ENCODE data around the gene TP53TG5.

- TF ChIP-seq, protein P1, sequence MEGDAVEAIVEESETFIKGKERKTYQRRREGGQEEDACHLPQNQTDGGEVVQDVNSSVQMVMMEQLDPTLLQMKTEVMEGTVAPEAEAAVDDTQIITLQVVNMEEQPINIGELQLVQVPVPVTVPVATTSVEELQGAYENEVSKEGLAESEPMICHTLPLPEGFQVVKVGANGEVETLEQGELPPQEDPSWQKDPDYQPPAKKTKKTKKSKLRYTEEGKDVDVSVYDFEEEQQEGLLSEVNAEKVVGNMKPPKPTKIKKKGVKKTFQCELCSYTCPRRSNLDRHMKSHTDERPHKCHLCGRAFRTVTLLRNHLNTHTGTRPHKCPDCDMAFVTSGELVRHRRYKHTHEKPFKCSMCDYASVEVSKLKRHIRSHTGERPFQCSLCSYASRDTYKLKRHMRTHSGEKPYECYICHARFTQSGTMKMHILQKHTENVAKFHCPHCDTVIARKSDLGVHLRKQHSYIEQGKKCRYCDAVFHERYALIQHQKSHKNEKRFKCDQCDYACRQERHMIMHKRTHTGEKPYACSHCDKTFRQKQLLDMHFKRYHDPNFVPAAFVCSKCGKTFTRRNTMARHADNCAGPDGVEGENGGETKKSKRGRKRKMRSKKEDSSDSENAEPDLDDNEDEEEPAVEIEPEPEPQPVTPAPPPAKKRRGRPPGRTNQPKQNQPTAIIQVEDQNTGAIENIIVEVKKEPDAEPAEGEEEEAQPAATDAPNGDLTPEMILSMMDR (conservative IDR thresholded peaks at IDR 0.05; ENCODE audit: low read depth in 2 of 2), result no peak
- TF ChIP-seq POLR2AphosphoS5 (IDR thresholded peaks at IDR 0.05; ENCODE audit: low read depth) (no peak), EZH2phosphoT487 (IDR thresholded peaks at IDR 0.05; ENCODE audit: unreplicated experiment) (no peak), EZH2 (IDR thresholded peaks at IDR 0.05; ENCODE audit: low read depth, unreplicated experiment) (no peak), ZNF331 (CRISPR knock-in tag; IDR thresholded peaks at IDR 0.05; ENCODE audit: low read depth) (no peak), JUNB (IDR thresholded peaks at IDR 0.05; ENCODE audit: unreplicated experiment) (no peak)
- TF ChIP-seq, protein P2, sequence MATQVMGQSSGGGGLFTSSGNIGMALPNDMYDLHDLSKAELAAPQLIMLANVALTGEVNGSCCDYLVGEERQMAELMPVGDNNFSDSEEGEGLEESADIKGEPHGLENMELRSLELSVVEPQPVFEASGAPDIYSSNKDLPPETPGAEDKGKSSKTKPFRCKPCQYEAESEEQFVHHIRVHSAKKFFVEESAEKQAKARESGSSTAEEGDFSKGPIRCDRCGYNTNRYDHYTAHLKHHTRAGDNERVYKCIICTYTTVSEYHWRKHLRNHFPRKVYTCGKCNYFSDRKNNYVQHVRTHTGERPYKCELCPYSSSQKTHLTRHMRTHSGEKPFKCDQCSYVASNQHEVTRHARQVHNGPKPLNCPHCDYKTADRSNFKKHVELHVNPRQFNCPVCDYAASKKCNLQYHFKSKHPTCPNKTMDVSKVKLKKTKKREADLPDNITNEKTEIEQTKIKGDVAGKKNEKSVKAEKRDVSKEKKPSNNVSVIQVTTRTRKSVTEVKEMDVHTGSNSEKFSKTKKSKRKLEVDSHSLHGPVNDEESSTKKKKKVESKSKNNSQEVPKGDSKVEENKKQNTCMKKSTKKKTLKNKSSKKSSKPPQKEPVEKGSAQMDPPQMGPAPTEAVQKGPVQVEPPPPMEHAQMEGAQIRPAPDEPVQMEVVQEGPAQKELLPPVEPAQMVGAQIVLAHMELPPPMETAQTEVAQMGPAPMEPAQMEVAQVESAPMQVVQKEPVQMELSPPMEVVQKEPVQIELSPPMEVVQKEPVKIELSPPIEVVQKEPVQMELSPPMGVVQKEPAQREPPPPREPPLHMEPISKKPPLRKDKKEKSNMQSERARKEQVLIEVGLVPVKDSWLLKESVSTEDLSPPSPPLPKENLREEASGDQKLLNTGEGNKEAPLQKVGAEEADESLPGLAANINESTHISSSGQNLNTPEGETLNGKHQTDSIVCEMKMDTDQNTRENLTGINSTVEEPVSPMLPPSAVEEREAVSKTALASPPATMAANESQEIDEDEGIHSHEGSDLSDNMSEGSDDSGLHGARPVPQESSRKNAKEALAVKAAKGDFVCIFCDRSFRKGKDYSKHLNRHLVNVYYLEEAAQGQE (IDR thresholded peaks at IDR 0.05; ENCODE audit: unreplicated experiment), result no peak
These were observed 45.6 kb upstream of the TP53TG5 start for GRCh38 chr20:45423700-45424099.

All from GM23338 (cell line).